Ishikawa (cell line): ENCODE measurements around the gene COL10A1.

Source experiments
- CEBPB ChIP-seq: IDR thresholded peaks from 2 replicates; pipeline ENCODE4 v1.6.1; 2012
- MAX ChIP-seq: IDR thresholded peaks from 2 replicates; pipeline ENCODE4 v1.6.1; 2012
- TCF12 ChIP-seq: IDR thresholded peaks from 2 replicates; pipeline ENCODE4 v1.6.1; 2012; ENCODE audit warnings: low read depth
- YY1 ChIP-seq: IDR thresholded peaks from 2 replicates; pipeline ENCODE4 v1.6.1; 2012; ENCODE audit warnings: low read depth
- TF ChIP-seq, protein P1 (sequence below): IDR thresholded peaks from 2 replicates; pipeline ENCODE4 v1.6.1; 2012; ENCODE audit warnings: low read depth, mild to moderate bottlenecking

DNA sequence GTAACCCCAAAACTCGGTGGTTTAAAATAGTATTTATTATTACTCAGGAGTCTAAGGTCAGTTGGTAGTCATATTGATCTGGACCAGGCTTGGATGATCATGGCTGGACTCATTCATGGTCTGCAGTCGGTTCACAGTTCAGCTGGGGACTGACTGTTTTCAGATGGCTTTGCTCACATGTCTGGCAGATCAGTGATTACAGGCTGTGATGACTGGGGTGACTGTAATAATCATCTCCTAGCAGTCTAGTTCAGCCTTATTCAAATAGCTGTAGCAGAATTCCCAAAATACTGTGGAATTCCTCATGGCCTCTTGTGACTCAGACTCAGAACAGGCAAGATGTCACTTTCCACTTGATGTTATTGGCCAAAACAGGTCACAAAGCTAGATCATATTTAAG is 41.6 kb downstream of the COL10A1 start:
- TF ChIP-seq, protein P1, sequence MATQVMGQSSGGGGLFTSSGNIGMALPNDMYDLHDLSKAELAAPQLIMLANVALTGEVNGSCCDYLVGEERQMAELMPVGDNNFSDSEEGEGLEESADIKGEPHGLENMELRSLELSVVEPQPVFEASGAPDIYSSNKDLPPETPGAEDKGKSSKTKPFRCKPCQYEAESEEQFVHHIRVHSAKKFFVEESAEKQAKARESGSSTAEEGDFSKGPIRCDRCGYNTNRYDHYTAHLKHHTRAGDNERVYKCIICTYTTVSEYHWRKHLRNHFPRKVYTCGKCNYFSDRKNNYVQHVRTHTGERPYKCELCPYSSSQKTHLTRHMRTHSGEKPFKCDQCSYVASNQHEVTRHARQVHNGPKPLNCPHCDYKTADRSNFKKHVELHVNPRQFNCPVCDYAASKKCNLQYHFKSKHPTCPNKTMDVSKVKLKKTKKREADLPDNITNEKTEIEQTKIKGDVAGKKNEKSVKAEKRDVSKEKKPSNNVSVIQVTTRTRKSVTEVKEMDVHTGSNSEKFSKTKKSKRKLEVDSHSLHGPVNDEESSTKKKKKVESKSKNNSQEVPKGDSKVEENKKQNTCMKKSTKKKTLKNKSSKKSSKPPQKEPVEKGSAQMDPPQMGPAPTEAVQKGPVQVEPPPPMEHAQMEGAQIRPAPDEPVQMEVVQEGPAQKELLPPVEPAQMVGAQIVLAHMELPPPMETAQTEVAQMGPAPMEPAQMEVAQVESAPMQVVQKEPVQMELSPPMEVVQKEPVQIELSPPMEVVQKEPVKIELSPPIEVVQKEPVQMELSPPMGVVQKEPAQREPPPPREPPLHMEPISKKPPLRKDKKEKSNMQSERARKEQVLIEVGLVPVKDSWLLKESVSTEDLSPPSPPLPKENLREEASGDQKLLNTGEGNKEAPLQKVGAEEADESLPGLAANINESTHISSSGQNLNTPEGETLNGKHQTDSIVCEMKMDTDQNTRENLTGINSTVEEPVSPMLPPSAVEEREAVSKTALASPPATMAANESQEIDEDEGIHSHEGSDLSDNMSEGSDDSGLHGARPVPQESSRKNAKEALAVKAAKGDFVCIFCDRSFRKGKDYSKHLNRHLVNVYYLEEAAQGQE, result no peak
- no peak for TF ChIP-seq CEBPB
- TF ChIP-seq TCF12, result no peak
- no peak for TF ChIP-seq YY1
- no peak for TF ChIP-seq MAX
